CD14-positive monocyte (primary cell): ENCODE measurements around the gene CEBPG. TPM values are rescaled to one million over a fixed set of nuclear protein-coding genes. Genes with fewer than 3 reads are reported as not detected.

Source experiments
- DNase-seq, 3 donors: peaks; one replicate each; pipeline ENCODE4 v3.0.0-alpha.2; 2011 to 2022
- H2AFZ ChIP-seq: 2 replicates; pipeline ENCODE4 v1.6.0; 2012; ENCODE audit warnings: mild to moderate bottlenecking, low read depth, low read length, inconsistent platforms; ENCODE audit not compliant: insufficient read depth, poor library complexity, severe bottlenecking
- H3K27ac ChIP-seq, 2 donors: 1 replicate in 1 of 2; 2 replicates in 1 of 2; pipeline ENCODE4 v1.5.1; 2012 to 2013; ENCODE audit warnings: low read length in 2 of 2, control low read depth in 1 of 2, inconsistent platforms in 1 of 2, low read depth in 1 of 2, mild to moderate bottlenecking in 1 of 2
- H3K27me3 ChIP-seq, 2 donors: one replicate each; pipeline versions ENCODE4 v1.6.0 to v1.6.1; 2011 to 2013; ENCODE audit warnings: low read length in 2 of 2; ENCODE audit not compliant: control insufficient read depth in 2 of 2, insufficient read depth in 2 of 2
- H3K36me3 ChIP-seq, 2 donors: replicated peaks in 1 of 2; 1 replicate in 1 of 2; 2 replicates in 1 of 2; pipeline versions ENCODE4 v1.5.1 to v1.6.1; 2012 to 2013; ENCODE audit warnings: low read length in 2 of 2, control low read depth in 1 of 2, inconsistent platforms in 1 of 2, mild to moderate bottlenecking in 1 of 2; ENCODE audit not compliant: insufficient read depth in 2 of 2, control insufficient read depth in 1 of 2
- H3K4me1 ChIP-seq, 2 donors: 1 replicate in 1 of 2; 2 replicates in 1 of 2; pipeline versions ENCODE4 v1.5.1 to v1.6.1; 2012 to 2013; ENCODE audit warnings: low read length in 2 of 2, control low read depth in 1 of 2, inconsistent platforms in 1 of 2, mild to moderate bottlenecking in 1 of 2, moderate library complexity in 1 of 2; ENCODE audit not compliant: insufficient read depth in 2 of 2, control insufficient read depth in 1 of 2
- H3K4me2 ChIP-seq: replicated peaks from 2 replicates; pipeline ENCODE3; 2012; ENCODE audit warnings: low read length, moderate library complexity, mild to moderate bottlenecking; ENCODE audit not compliant: poor library complexity, severe bottlenecking; ENCODE audit errors: extremely low read depth
- H3K4me3 ChIP-seq, 3 experiments: fragments of 200-600 bp in 1 of 3; sonication (generic) in 1 of 3; replicated peaks in 1 of 3; 1 replicate in 2 of 3; 2 replicates in 1 of 3; pipeline ENCODE4 v1.5.1; 2011 to 2013; ENCODE audit warnings: low read length in 3 of 3, mild to moderate bottlenecking in 3 of 3, control low read depth in 2 of 3, low read depth in 2 of 3, inconsistent platforms in 1 of 3, moderate library complexity in 1 of 3
- H3K79me2 ChIP-seq: 2 replicates; pipeline ENCODE4 v1.6.0; 2012; ENCODE audit warnings: mild to moderate bottlenecking, control low read depth, inconsistent platforms, low read length, moderate library complexity; ENCODE audit not compliant: insufficient read depth
- H3K9ac ChIP-seq: 2 replicates; pipeline ENCODE4 v1.6.0; 2017; ENCODE audit warnings: low read length, mild to moderate bottlenecking; ENCODE audit not compliant: insufficient read depth, poor library complexity, severe bottlenecking
- H3K9me3 ChIP-seq, 2 donors: replicated peaks in 1 of 2; 1 replicate in 1 of 2; 2 replicates in 1 of 2; pipeline versions ENCODE4 v1.5.1 to v1.6.1; 2012 to 2013; ENCODE audit warnings: low read length in 2 of 2, control low read depth in 1 of 2; ENCODE audit not compliant: control insufficient read depth in 1 of 2, insufficient read depth in 1 of 2
- H4K20me1 ChIP-seq: 2 replicates; pipeline ENCODE4 v1.6.0; 2012; ENCODE audit warnings: mild to moderate bottlenecking, low read length, control low read depth, moderate library complexity; ENCODE audit not compliant: insufficient read depth
- H3K27ac Mint-ChIP-seq, 7 donors: one replicate each; pipeline ENCODE4 v1.8.0; 2020; ENCODE audit warnings: mild to moderate bottlenecking in 7 of 7, mixed read lengths in 7 of 7, moderate library complexity in 6 of 7, inconsistent platforms in 2 of 7
- H3K27me3 Mint-ChIP-seq, 3 donors: one replicate each; pipeline ENCODE4 v1.8.0; 2021 to 2022; ENCODE audit warnings: low read depth in 3 of 3, mild to moderate bottlenecking in 3 of 3, mixed read lengths in 3 of 3, moderate library complexity in 3 of 3, inconsistent platforms in 1 of 3
- H3K36me3 Mint-ChIP-seq, 2 donors: one replicate each; pipeline ENCODE4 v1.8.0; 2020; ENCODE audit warnings: mixed read lengths in 2 of 2, inconsistent platforms in 1 of 2, mild to moderate bottlenecking in 1 of 2
- H3K4me1 Mint-ChIP-seq: one replicate; pipeline ENCODE4 v1.8.0; 2020; ENCODE audit warnings: mild to moderate bottlenecking, mixed read lengths
- H3K4me3 Mint-ChIP-seq, 2 donors: one replicate each; pipeline ENCODE4 v1.8.0; 2020; ENCODE audit warnings: mild to moderate bottlenecking in 2 of 2, mixed read lengths in 2 of 2, moderate library complexity in 1 of 2
- H3K9me3 Mint-ChIP-seq, 7 donors: one replicate each; pipeline ENCODE4 v1.8.0; 2020 to 2022; ENCODE audit warnings: mixed read lengths in 7 of 7, mild to moderate bottlenecking in 6 of 7, moderate library complexity in 6 of 7, inconsistent platforms in 2 of 7
- CTCF ChIP-seq: fragments of 200-600 bp; IDR thresholded peaks from one replicate; pipeline ENCODE4 v1.8.0; 2022; ENCODE audit warnings: antibody characterized with exemption, mild to moderate bottlenecking
- WGBS: methylation state at CpG from one replicate; pipeline ENCODE4 v1.1.5; 2013; ENCODE audit warnings: missing lambda C conversion rate; ENCODE audit not compliant: insufficient coverage; 5-methylcytosine and 5-hydroxymethylcytosine counted together
- intact Hi-C, 2 donors: fragments of 100-400 bp; cut with micrococcal nuclease; formaldehyde crosslinking; loops; one replicate each; pipeline versions ENCODE4 v1.15.0 to v1.15.1; 2023
- polyA plus RNA-seq, 3 donors: library from polyadenylated mRNA; depleted of rRNA in 1 of 3; unstranded in 2 of 3; stranded (reverse) in 1 of 3; fragments of 300-500 nt in 2 of 3; fragments of >200 nt in 1 of 3; fragmentation: Illumina TruSeq in 2 of 3; gene quantifications; 1 replicate in 2 of 3; 2 replicates in 1 of 3; pipeline ENCODE4 v1.2.3, GENCODE V29; 2012 to 2021

CEBPG gene
- polyA plus RNA-seq, 3 donors: 16.8 to 18.3 (median 17.8) TPM

- Mint-ChIP-seq H3K36me3 (no peaks in the 10 kb centered on the region), H3K27ac (peak overlapping the region; percentile 80 to 94 (median 93)), H3K4me3 (no peak overlapping the region), H3K4me1 (peaks cover 56% of the 10 kb centered on the region), H3K9me3 (no peaks in the 10 kb centered on the region), H3K27me3 (peaks cover 0 to 3% (median 0%) of the 10 kb centered on the region in 3 donors)
- no CpG with 5 or more reads among the region's 4 CpGs for WGBS
- Histone ChIP-seq H3K4me2 (no peak overlapping the region), H3K4me1 (peaks cover 59 to 60% of the 10 kb centered on the region in 2 donors), H3K27me3 (no peaks in the 10 kb centered on the region), H3K9ac (no peak overlapping the region), H4K20me1 (no peaks in the 10 kb centered on the region), H3K27ac (peak overlapping the region in 1 of 2 donors; percentile 82), H2AFZ (no peak overlapping the region), H3K79me2 (no peaks in the 10 kb centered on the region), H3K36me3 (no peaks in the 10 kb centered on the region), H3K9me3 (no peaks in the 10 kb centered on the region), H3K4me3 (peak overlapping the region in 1 of 3 experiments; percentile 1)
- no peak for DNase-seq
- no peak for TF ChIP-seq CTCF
- intact Hi-C loops: loop anchor here in 1 of 2 donors (5.0 kb wide), 1 partner anchor 39 kb away; the partner anchor contains the start of gene CEBPG
Measured at GRCh38 chr19:33333151-33333550, 40.4 kb upstream of the CEBPG start.

GRCh38 chr19:33333642-33334041, 39.9 kb upstream of the CEBPG start:
- peaks cover 54 to 55% of the 10 kb centered on the region in 2 donors for H3K4me1 ChIP-seq
- H3K27ac ChIP-seq: peak overlapping the region in 1 of 2 donors; percentile 82
- H3K27me3 Mint-ChIP-seq: peaks cover 0 to 3% (median under 1%) of the 10 kb centered on the region in 3 donors
- no peak overlapping the region for H3K9ac ChIP-seq
- no peak for TF ChIP-seq CTCF
- no peak for DNase-seq
- peaks cover 52% of the 10 kb centered on the region for H3K4me1 Mint-ChIP-seq
- no peak overlapping the region for H2AFZ ChIP-seq
- H3K9me3 Mint-ChIP-seq: peaks cover 0 to under 1% (median 0%) of the 10 kb centered on the region in 7 donors
- H3K36me3 Mint-ChIP-seq: no peaks in the 10 kb centered on the region
- intact Hi-C loops: loop anchor here in 1 of 2 donors (5.0 kb wide), 1 partner anchor 39 kb away; the partner anchor contains the start of gene CEBPG
- peak overlapping the region in 4 of 7 donors; percentile 3 to 71 (median 56) for H3K27ac Mint-ChIP-seq
- WGBS: 70% methylated on average over 2 of the region's 3 CpGs
- H4K20me1 ChIP-seq: no peaks in the 10 kb centered on the region
- H3K27me3 ChIP-seq: no peaks in the 10 kb centered on the region
- H3K79me2 ChIP-seq: no peaks in the 10 kb centered on the region
- H3K4me3 Mint-ChIP-seq: no peak overlapping the region
- no peaks in the 10 kb centered on the region for H3K36me3 ChIP-seq
- H3K4me2 ChIP-seq: no peak overlapping the region
- no peak overlapping the region for H3K4me3 ChIP-seq
- no peaks in the 10 kb centered on the region for H3K9me3 ChIP-seq
